Lower lobe of right lung (tissue), 2 donors: ENCODE measurements around the gene SYNGR4. TPM values are rescaled to one million over a fixed set of nuclear protein-coding genes. Genes with fewer than 3 reads are reported as not detected.

ENCODE experiments used
- ATAC-seq, 2 donors: fragments of 200-7000 bp; cut with Tn5 transposase; one replicate each; pipeline ENCODE4 v1.9.1; 2020 to 2022; ENCODE audit warnings: mild to moderate bottlenecking in 2 of 2, moderate library complexity in 2 of 2
- DNase-seq: peaks from one replicate; pipeline ENCODE4 v3.0.0-alpha.2; 2020
- H3K27ac ChIP-seq: fragments of 200-600 bp; one replicate; pipeline ENCODE4 v1.8.0; 2022
- H3K27me3 ChIP-seq: fragments of 200-600 bp; one replicate; pipeline ENCODE4 v1.8.0; 2022; ENCODE audit warnings: low read depth
- H3K36me3 ChIP-seq: fragments of 200-600 bp; one replicate; pipeline ENCODE4 v1.8.0; 2022; ENCODE audit warnings: mild to moderate bottlenecking
- H3K4me1 ChIP-seq: fragments of 200-600 bp; one replicate; pipeline ENCODE4 v1.8.0; 2022
- H3K4me3 ChIP-seq: fragments of 200-600 bp; one replicate; pipeline ENCODE4 v1.8.0; 2022; ENCODE audit warnings: mild to moderate bottlenecking
- H3K9me3 ChIP-seq: fragments of 200-600 bp; one replicate; pipeline ENCODE4 v1.8.0; 2022
- intact Hi-C: fragments of 100-400 bp; cut with DNase I; formaldehyde crosslinking; loops from one replicate; pipeline ENCODE4 v1.11.0; 2022
- total RNA-seq: library from RNA; stranded (reverse); fragmentation: NEBNext Ultra II Directional; extraction: Animal tissue kit (Norgen Biotek cat#: 25700); gene quantifications from one replicate; pipeline ENCODE4 v1.2.1, GENCODE V29; 2021
- TF ChIP-seq, protein P1 (sequence below): fragments of 200-600 bp; IDR thresholded peaks from one replicate; pipeline ENCODE4 v1.8.0; 2022; ENCODE audit warnings: antibody characterized with exemption, mild to moderate bottlenecking
- donor health status: DM: no; HTN: yes; CAD: no; lungs with severe emphysema.

The SYNGR4 gene
- total RNA-seq, 1 donor from 2014 or later, result not detected

DNA sequence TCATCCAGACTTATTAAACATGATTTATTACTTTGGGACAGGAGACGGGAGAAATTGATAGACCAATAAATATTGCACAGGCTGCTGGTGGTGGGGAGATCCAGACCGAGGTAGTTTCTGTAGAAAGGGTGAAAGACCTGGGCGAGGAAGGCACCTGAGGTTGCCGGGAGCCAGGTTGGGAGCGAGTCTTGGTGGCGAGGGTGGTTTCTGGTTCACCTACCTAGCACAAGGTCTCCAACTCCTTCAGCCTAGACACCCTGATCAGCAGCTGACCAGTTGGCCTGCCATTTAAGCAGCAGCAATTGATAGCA is 31.9 kb upstream of the SYNGR4 start:
- ATAC-seq, result no peak
- H3K27ac ChIP-seq, result peak overlapping the region; percentile 93
- H3K36me3 ChIP-seq, result peaks cover 19% of the 10 kb centered on the region
- intact Hi-C loops, result no loop called here
- no peaks in the 10 kb centered on the region for H3K27me3 ChIP-seq
- DNase-seq, result no peak
- H3K9me3 ChIP-seq, result no peaks in the 10 kb centered on the region
- H3K4me3 ChIP-seq, result peak overlapping the region; percentile 63
- TF ChIP-seq, protein P1, sequence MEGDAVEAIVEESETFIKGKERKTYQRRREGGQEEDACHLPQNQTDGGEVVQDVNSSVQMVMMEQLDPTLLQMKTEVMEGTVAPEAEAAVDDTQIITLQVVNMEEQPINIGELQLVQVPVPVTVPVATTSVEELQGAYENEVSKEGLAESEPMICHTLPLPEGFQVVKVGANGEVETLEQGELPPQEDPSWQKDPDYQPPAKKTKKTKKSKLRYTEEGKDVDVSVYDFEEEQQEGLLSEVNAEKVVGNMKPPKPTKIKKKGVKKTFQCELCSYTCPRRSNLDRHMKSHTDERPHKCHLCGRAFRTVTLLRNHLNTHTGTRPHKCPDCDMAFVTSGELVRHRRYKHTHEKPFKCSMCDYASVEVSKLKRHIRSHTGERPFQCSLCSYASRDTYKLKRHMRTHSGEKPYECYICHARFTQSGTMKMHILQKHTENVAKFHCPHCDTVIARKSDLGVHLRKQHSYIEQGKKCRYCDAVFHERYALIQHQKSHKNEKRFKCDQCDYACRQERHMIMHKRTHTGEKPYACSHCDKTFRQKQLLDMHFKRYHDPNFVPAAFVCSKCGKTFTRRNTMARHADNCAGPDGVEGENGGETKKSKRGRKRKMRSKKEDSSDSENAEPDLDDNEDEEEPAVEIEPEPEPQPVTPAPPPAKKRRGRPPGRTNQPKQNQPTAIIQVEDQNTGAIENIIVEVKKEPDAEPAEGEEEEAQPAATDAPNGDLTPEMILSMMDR, result no peak
- peaks cover 50% of the 10 kb centered on the region for H3K4me1 ChIP-seq

DNA sequence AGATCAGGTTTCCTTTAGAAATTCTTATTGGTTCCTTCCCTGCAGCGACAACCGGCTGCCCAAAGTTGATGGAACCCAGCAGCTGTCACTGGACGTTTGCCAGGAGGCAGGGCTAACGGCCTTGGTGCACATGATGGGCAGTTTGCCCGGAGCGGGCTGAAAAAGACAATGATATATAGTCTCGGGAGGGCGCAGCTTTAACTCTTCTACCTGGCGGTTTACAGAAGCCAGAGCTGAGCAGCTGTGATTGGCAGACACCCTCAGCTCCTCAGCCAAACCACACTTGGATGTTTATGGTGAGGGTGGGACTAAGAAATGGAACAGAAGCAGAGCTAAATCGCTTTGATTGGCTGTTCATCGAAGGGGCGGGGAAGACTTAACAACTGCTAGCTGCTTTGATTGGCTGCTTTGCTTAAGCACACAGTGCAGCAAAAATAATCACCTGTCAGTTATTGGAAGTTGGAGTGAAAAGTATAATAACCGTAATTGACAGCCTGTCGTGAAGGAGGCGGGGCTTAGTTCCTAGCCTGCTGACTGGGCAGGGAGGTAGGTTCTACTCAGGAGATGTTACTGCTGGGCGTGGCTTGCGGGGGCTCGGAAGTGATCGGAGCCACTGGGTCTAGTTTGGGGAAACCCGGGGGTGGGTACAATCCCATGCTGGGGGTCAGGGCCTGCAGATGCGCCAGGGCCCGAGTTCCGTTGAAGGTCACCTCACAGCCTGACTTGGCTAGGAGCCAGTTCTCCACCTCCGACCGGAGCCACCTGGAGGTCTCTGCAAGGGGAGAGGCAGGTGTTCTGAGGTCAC is 31.3 kb upstream of the SYNGR4 start:
- Histone ChIP-seq H3K27me3 (no peaks in the 10 kb centered on the region), H3K27ac (peak overlapping the region; percentile 93), H3K36me3 (peaks cover 19% of the 10 kb centered on the region), H3K4me3 (peak overlapping the region; percentile 63), H3K9me3 (no peaks in the 10 kb centered on the region), H3K4me1 (peaks cover 44% of the 10 kb centered on the region)
- intact Hi-C loops, result no loop called here
- TF ChIP-seq, protein P1, result no peak
- ATAC-seq (peak; percentile 88 to 90), DNase-seq (peak; percentile 96)

DNA sequence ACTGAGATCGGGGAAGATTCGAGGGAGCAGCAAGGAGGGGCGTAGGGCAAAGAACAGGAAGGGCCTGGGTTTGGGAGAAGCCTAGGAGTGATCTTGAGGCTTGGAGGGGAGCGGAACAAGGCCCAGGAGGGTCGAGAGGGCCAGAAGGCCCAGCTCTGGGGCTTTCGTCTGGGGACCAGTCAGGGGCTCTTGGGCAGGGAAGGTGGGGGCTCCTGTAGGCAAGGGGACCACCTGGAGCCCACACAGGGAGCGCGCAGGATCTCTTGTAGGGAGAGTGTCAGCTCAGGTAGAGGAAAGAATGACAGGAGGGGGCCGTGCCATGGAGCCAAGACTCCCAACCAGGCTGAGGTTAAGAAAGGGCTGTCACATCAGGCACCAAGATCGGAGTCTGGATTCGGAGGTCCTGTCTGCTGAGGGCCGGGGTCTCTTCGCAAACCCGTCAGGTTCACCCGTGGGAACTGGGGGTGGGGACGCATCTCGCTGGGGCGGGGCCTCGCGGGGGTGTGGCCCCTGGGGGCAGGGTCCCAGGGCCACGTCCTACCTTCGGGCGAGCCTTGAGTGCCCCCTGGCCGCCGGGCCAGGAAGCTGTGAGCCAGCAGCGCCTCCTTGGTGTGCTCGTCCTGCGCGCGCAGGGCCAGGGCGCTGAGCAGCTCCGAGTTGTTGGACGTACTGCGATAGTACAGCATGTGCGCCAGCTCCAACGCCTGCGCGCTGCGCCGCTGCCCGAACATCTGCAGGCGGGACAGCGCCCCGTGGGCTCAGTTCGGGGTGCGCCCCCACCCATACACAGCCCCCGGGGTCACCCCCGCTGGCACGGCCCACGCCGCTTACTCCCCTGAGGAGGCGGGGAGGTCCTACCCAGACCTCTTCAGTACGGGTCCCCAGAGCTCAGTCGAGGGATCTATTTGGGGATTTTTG is 30.4 kb upstream of the SYNGR4 start:
- peaks cover 40% of the 10 kb centered on the region for H3K4me1 ChIP-seq
- peaks cover 15% of the 10 kb centered on the region for H3K36me3 ChIP-seq
- H3K27ac ChIP-seq, result peak overlapping the region; percentile 93
- TF ChIP-seq, protein P1, result peak; percentile 89
- DNase-seq (peak; percentile 96), ATAC-seq (peak; percentile 91 to 94)
- intact Hi-C loops, result no loop called here
- no peaks in the 10 kb centered on the region for H3K9me3 ChIP-seq
- no peaks in the 10 kb centered on the region for H3K27me3 ChIP-seq
- H3K4me3 ChIP-seq, result peak overlapping the region; percentile 63

DNA sequence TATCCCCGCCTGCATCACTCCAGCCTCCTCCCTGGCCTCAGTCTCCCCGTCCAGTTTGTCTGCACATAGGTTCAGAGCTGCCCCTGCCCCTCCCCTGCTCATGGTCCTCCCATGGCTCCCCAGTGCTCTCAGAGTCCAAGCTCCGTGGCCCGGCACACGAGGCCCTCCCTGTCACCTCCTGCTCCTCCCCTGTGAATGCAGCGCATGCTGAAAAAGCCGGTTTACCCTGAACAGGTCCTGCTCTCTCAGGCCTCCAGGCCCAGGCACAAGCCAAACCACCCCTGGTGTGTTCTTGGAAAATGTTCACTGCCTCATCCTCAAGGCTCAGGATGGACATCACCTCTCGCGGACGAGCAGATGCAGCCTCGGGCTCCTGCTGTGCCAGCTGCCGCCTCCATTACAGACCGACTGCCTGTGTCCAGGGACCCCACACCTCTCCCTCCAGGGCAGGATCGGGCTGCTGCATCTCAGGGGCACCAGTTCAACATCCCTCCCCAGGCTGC is 25.9 kb upstream of the SYNGR4 start:
- H3K27me3 ChIP-seq, result no peaks in the 10 kb centered on the region
- TF ChIP-seq, protein P1, result no peak
- peaks cover 9% of the 10 kb centered on the region for H3K4me1 ChIP-seq
- peaks cover 7% of the 10 kb centered on the region for H3K36me3 ChIP-seq
- ATAC-seq (no peak), DNase-seq (no peak)
- H3K27ac ChIP-seq, result no peak overlapping the region
- intact Hi-C loops, result no loop called here
- H3K4me3 ChIP-seq, result no peak overlapping the region
- H3K9me3 ChIP-seq, result no peaks in the 10 kb centered on the region

DNA sequence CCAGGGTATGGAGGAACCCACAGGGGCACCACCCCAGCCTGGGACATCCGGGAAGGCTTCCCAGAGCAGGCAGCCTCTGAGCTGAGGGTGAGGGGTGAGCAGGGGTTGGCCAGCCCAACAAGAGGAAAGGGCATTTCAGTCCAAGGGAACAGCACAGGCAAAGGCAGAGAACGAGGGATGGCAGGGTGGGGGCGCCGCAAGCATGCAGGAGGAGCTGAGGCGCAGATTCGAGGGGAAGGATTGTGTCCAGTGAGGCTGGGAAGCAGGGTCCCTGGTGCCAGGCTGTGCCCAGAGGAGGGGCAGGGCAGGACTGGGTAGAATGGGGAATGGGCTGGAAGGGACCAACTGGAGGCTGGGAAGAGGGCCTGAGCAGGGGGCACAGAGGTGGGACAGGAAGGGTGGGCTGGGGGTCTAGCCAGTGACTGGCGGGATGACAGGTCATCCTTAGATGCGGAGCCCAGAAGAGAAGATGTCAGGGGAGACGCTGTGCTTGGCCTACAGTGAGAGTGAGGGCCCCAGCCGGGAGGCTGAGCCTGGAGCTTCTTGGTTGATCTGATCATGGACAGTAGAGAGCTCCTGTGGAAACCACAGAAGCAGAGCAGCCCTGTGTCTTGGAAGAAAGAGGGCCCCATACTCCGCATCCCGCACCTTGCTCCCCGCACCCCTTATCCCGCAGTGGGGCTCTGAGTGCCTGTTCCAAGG is 25.2 kb upstream of the SYNGR4 start:
- H3K4me3 ChIP-seq, result no peak overlapping the region
- H3K27me3 ChIP-seq, result no peaks in the 10 kb centered on the region
- H3K36me3 ChIP-seq, result peaks cover 7% of the 10 kb centered on the region
- H3K4me1 ChIP-seq, result peaks cover 2% of the 10 kb centered on the region
- ATAC-seq (no peak), DNase-seq (no peak)
- no peak overlapping the region for H3K27ac ChIP-seq
- TF ChIP-seq, protein P1, result no peak
- intact Hi-C loops, result no loop called here
- H3K9me3 ChIP-seq, result no peaks in the 10 kb centered on the region
